ENCODE results near the gene UBE2B. TPM values are rescaled to one million over a fixed set of nuclear protein-coding genes. Genes with fewer than 3 reads are reported as not detected.
"Not testable (repeated sequence)": the region's sequence is repeated elsewhere in the genome, so short reads cannot be mapped to it uniquely, and the experiment has no call there.

UBE2B gene
- polyA plus RNA-seq, 1 of the 3 experiments (the other 2 are of a cell fraction) = 24.3 TPM

DNA sequence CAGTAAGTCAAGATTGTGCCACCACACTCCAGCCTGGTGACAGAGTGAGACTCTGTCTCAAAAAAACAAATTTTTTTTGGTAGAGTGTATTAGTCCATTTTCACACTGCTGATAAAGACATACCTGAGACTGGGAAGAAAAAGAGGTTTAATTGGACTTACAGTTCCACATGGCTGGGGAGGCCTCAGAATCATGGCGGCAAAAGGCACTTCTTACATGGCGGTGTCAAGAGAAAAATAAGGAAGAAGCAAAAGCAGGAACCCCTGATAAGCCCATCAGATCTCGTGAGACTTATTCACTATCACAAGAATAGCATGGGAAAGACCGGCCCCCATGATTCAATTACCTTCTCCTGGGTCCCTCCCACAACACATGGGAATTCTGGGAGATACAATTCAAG, 49.7 kb downstream of the UBE2B start:
- CTCF ChIA-PET = interaction anchor here (1.8 kb wide), 1 partner anchor 10 kb away, joined by 4 read pairs; no protein-coding TSS in a partner anchor
- H3K79me2 ChIP-seq (ENCODE audit: insufficient read depth); H3K9me3 ChIP-seq; H4K20me1 ChIP-seq (ENCODE audit: insufficient read depth); H3K9me2 ChIP-seq; H3F3A ChIP-seq (replicated peaks; ENCODE audit: insufficient read depth); H3K9ac ChIP-seq; H2AFZ ChIP-seq (ENCODE audit: low read depth); DNase-seq; H3K4me2 ChIP-seq; H3K4me1 ChIP-seq (ENCODE audit: control insufficient read depth in 1 of 2, insufficient read depth in 2 of 2, low read depth in 1 of 2, low read length in 1 of 2); H3K27me3 ChIP-seq (ENCODE audit: insufficient read depth); H3K4me3 ChIP-seq (ENCODE audit: low read depth in 2 of 2, low read length in 1 of 2); POLR2A ChIA-PET; H3K36me3 ChIP-seq (replicated peaks in 1 of 2; ENCODE audit: control insufficient read depth in 1 of 2, insufficient read depth in 2 of 2, low read length in 1 of 2); H3K27ac ChIP-seq (ENCODE audit: low read depth in 2 of 2, low read length in 1 of 2): not testable (repeated sequence)
- 92% methylated on average over 4 of the region's 4 CpGs for WGBS (ENCODE audit: low lambda C conversion rate)

DNA sequence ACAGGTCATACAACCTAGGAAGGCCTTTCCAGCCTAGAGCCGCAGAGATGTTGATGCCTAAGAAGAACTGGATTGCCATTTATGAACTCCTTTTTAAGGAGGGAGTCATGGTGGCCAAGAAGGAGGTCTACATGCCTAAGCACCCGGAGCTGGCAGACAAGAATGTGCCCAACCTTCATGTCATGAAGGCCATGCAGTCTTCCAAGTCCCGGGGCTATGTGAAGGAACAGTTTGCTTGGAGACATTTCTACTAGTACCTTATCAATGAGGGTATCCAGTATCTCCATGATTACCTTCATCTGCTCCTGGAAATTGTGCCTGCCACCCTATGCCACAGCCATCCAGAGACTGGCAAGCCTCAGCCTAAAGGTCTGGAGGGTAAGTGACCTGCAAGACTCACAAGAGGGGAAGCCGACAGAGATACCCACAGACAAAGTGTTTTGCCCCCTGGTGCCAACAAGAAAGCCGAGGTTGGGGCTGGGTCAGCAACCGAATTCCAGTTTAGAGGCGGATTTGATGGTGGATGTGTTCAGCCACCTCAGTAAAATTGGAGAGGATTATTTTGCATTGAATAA, 51.5 kb downstream of the UBE2B start:
- no peaks in the 10 kb centered on the region for H3K4me1 ChIP-seq (ENCODE audit: control insufficient read depth in 1 of 2, insufficient read depth in 2 of 2, low read depth in 1 of 2, low read length in 1 of 2)
- TF ChIP-seq, protein P1, sequence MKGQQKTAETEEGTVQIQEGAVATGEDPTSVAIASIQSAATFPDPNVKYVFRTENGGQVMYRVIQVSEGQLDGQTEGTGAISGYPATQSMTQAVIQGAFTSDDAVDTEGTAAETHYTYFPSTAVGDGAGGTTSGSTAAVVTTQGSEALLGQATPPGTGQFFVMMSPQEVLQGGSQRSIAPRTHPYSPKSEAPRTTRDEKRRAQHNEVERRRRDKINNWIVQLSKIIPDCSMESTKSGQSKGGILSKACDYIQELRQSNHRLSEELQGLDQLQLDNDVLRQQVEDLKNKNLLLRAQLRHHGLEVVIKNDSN (IDR thresholded peaks at IDR 0.05; ENCODE audit: borderline replicate concordance, low read depth) = no peak
- TF ChIP-seq NFIC (IDR thresholded peaks at IDR 0.05; ENCODE audit: borderline replicate concordance) = no peak
- no peak for TF ChIP-seq SMC3 (IDR thresholded peaks at IDR 0.05; ENCODE audit: low read depth, low read length)
- H3K4me2 ChIP-seq = no peak overlapping the region

DNA sequence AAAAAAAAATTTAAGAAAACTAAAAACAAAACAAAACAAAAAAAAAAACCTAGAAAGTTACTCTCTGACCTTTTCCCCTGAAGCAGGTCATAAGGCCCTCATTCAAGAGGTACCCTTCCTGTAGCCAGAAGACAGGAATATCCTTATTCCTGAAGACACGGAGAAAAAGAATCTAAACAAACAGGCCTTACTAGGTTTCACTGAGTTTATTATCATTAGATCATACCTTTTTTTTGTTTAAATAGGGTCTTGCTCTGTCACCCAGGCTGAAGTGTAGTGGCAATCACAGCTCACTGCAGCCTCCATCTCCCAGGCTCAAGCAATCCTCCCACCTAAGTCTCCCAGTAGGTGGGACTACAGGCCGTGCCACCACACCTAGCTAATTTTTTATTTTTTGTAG, 52.0 kb downstream of the UBE2B start:
- Histone ChIP-seq H3K36me3 (replicated peaks in 1 of 2; ENCODE audit: control insufficient read depth in 1 of 2, insufficient read depth in 2 of 2, low read length in 1 of 2) (no peaks in the 10 kb centered on the region), H3K9me3 (no peaks in the 10 kb centered on the region), H3F3A (replicated peaks; ENCODE audit: insufficient read depth) (no peaks in the 10 kb centered on the region), H3K9me2 (no peaks in the 10 kb centered on the region), H3K4me3 (ENCODE audit: low read depth in 2 of 2, low read length in 1 of 2) (no peak overlapping the region), H3K9ac (no peak overlapping the region), H3K4me2 (no peak overlapping the region), H3K79me2 (ENCODE audit: insufficient read depth) (no peaks in the 10 kb centered on the region), H3K27ac (ENCODE audit: low read depth in 2 of 2, low read length in 1 of 2) (no peak overlapping the region), H4K20me1 (ENCODE audit: insufficient read depth) (no peaks in the 10 kb centered on the region), H3K4me1 (ENCODE audit: control insufficient read depth in 1 of 2, insufficient read depth in 2 of 2, low read depth in 1 of 2, low read length in 1 of 2) (no peaks in the 10 kb centered on the region), H3K27me3 (ENCODE audit: insufficient read depth) (no peaks in the 10 kb centered on the region), H2AFZ (ENCODE audit: low read depth) (no peak overlapping the region)
- POLR2A ChIA-PET = no interaction called here
- CTCF ChIA-PET = no interaction called here
- no peak for DNase-seq
- WGBS (ENCODE audit: low lambda C conversion rate) = 91% methylated on average over 2 of the region's 2 CpGs
- TF ChIP-seq GABPA (IDR thresholded peaks at IDR 0.05; ENCODE audit: low read depth) (no peak), FOXJ3 (CRISPR knock-in tag; IDR thresholded peaks at IDR 0.05) (no peak), SIN3A (IDR thresholded peaks at IDR 0.05; ENCODE audit: borderline replicate concordance, low read depth, low read length) (no peak), CHD2 (IDR thresholded peaks at IDR 0.05; ENCODE audit: low read length, partially characterized antibody) (no peak), RFX5 (IDR thresholded peaks at IDR 0.05; ENCODE audit: low read length) (no peak), EZH2phosphoT487 (IDR thresholded peaks at IDR 0.05; ENCODE audit: borderline replicate concordance, low read depth) (no peak)
- TF ChIP-seq, protein P2, sequence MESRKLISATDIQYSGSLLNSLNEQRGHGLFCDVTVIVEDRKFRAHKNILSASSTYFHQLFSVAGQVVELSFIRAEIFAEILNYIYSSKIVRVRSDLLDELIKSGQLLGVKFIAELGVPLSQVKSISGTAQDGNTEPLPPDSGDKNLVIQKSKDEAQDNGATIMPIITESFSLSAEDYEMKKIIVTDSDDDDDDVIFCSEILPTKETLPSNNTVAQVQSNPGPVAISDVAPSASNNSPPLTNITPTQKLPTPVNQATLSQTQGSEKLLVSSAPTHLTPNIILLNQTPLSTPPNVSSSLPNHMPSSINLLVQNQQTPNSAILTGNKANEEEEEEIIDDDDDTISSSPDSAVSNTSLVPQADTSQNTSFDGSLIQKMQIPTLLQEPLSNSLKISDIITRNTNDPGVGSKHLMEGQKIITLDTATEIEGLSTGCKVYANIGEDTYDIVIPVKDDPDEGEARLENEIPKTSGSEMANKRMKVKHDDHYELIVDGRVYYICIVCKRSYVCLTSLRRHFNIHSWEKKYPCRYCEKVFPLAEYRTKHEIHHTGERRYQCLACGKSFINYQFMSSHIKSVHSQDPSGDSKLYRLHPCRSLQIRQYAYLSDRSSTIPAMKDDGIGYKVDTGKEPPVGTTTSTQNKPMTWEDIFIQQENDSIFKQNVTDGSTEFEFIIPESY (IDR thresholded peaks at IDR 0.05; ENCODE audit: borderline replicate concordance, low read depth) = no peak
- TF ChIP-seq, protein P3, sequence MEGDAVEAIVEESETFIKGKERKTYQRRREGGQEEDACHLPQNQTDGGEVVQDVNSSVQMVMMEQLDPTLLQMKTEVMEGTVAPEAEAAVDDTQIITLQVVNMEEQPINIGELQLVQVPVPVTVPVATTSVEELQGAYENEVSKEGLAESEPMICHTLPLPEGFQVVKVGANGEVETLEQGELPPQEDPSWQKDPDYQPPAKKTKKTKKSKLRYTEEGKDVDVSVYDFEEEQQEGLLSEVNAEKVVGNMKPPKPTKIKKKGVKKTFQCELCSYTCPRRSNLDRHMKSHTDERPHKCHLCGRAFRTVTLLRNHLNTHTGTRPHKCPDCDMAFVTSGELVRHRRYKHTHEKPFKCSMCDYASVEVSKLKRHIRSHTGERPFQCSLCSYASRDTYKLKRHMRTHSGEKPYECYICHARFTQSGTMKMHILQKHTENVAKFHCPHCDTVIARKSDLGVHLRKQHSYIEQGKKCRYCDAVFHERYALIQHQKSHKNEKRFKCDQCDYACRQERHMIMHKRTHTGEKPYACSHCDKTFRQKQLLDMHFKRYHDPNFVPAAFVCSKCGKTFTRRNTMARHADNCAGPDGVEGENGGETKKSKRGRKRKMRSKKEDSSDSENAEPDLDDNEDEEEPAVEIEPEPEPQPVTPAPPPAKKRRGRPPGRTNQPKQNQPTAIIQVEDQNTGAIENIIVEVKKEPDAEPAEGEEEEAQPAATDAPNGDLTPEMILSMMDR (IDR thresholded peaks at IDR 0.05) = no peak
- TF ChIP-seq, protein P4, sequence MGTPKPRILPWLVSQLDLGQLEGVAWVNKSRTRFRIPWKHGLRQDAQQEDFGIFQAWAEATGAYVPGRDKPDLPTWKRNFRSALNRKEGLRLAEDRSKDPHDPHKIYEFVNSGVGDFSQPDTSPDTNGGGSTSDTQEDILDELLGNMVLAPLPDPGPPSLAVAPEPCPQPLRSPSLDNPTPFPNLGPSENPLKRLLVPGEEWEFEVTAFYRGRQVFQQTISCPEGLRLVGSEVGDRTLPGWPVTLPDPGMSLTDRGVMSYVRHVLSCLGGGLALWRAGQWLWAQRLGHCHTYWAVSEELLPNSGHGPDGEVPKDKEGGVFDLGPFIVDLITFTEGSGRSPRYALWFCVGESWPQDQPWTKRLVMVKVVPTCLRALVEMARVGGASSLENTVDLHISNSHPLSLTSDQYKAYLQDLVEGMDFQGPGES (IDR thresholded peaks at IDR 0.05; ENCODE audit: low read depth, low read length) = no peak

More for the DNA sequence above, 51.5 kb downstream of the UBE2B start:
- Histone ChIP-seq H4K20me1 (ENCODE audit: insufficient read depth) (no peaks in the 10 kb centered on the region), H3K79me2 (ENCODE audit: insufficient read depth) (no peaks in the 10 kb centered on the region), H3K36me3 (replicated peaks in 1 of 2; ENCODE audit: control insufficient read depth in 1 of 2, insufficient read depth in 2 of 2, low read length in 1 of 2) (no peaks in the 10 kb centered on the region), H3K9ac (no peak overlapping the region), H3F3A (replicated peaks; ENCODE audit: insufficient read depth) (no peaks in the 10 kb centered on the region), H3K4me3 (ENCODE audit: low read depth in 2 of 2, low read length in 1 of 2) (no peak overlapping the region), H3K9me3 (no peaks in the 10 kb centered on the region), H3K27ac (ENCODE audit: low read depth in 2 of 2, low read length in 1 of 2) (no peak overlapping the region), H2AFZ (ENCODE audit: low read depth) (no peak overlapping the region), H3K9me2 (no peaks in the 10 kb centered on the region), H3K27me3 (ENCODE audit: insufficient read depth) (no peaks in the 10 kb centered on the region)
- 84% methylated on average over 7 of the region's 7 CpGs for WGBS (ENCODE audit: low lambda C conversion rate)
- no peak for DNase-seq
- CTCF ChIA-PET = interaction anchor here (1.8 kb wide), 1 partner anchor 12 kb away, joined by 4 read pairs; no protein-coding TSS in a partner anchor
- POLR2A ChIA-PET = no interaction called here
